WTC11 (cell line): Measurements from ENCODE around the gene ZNF256. TPM values are rescaled to one million over a fixed set of nuclear protein-coding genes. Genes with fewer than 3 reads are reported as not detected.

Experiments
- ATAC-seq: fragments of 200-7000 bp; cut with Tn5 transposase; 2 replicates; pipeline ENCODE4 v1.10.0; 2021; ENCODE audit warnings: mild to moderate bottlenecking, moderate library complexity
- CTCF ChIA-PET: fragments of 300-600 bp; sonication (Branson Sonifier 250); formaldehyde crosslinking; loops from one replicate; lab custom pipeline; 2021; ENCODE audit warnings: antibody characterized with exemption; lab: Charles Lee
- POLR2A ChIA-PET: fragments of 350-600 bp; sonication (Branson Sonifier 250); formaldehyde crosslinking; loops from one replicate; lab custom pipeline; 2021; ENCODE audit warnings: antibody characterized with exemption; lab: Charles Lee
- DNase-seq: peaks from one replicate; pipeline ENCODE4 v3.0.0; 2021; ENCODE audit warnings: low spot score
- H3K27ac Mint-ChIP-seq: 2 replicates; pipeline ENCODE4 v1.8.0; 2021; ENCODE audit warnings: mixed read lengths
- H3K27me3 Mint-ChIP-seq: 2 replicates; pipeline ENCODE4 v1.8.0; 2021; ENCODE audit warnings: low read depth, mild to moderate bottlenecking, moderate library complexity, mixed read lengths
- H3K36me3 Mint-ChIP-seq: 2 replicates; pipeline ENCODE4 v1.8.0; 2021; ENCODE audit warnings: mixed read lengths
- H3K4me1 Mint-ChIP-seq: 2 replicates; pipeline ENCODE4 v1.8.0; 2022; ENCODE audit warnings: mixed read lengths
- H3K4me3 Mint-ChIP-seq: 2 replicates; pipeline ENCODE4 v1.8.0; 2021; ENCODE audit warnings: mild to moderate bottlenecking, moderate library complexity, mixed read lengths
- H3K9me3 Mint-ChIP-seq: 2 replicates; pipeline ENCODE4 v1.8.0; 2021; ENCODE audit warnings: mixed read lengths
- AFF4 ChIP-seq: sonication (generic); formaldehyde crosslinking; IDR thresholded peaks from 2 replicates; pipeline ENCODE4 v1.8.1; 2023; ENCODE audit warnings: mild to moderate bottlenecking, missing genetic modification reagents, borderline replicate concordance
- CBFB ChIP-seq: sonication (generic); formaldehyde crosslinking; IDR thresholded peaks from 2 replicates; pipeline ENCODE4 v1.8.1; 2022; ENCODE audit warnings: mild to moderate bottlenecking, low read depth, missing genetic modification reagents
- CDX4 ChIP-seq: fragments of 250-450 bp; sonication (Bioruptor Pico); IDR thresholded peaks from 2 replicates; pipeline ENCODE4 v1.9.0; 2021; ENCODE audit warnings: moderate library complexity, mild to moderate bottlenecking, inconsistent platforms, borderline replicate concordance
- EMX1 ChIP-seq: fragments of 250-450 bp; sonication (Bioruptor Pico); IDR thresholded peaks from 2 replicates; pipeline ENCODE4 v1.8.0; 2021; ENCODE audit warnings: mild to moderate bottlenecking
- ERG ChIP-seq: fragments of 250-450 bp; sonication (Bioruptor Pico); IDR thresholded peaks from 2 replicates; pipeline ENCODE4 v1.8.0; 2021; ENCODE audit warnings: mild to moderate bottlenecking
- FOXP4 ChIP-seq: sonication (generic); formaldehyde crosslinking; IDR thresholded peaks from 2 replicates; pipeline ENCODE4 v1.8.0; 2022; ENCODE audit warnings: mild to moderate bottlenecking, missing genetic modification reagents
- IRF2 ChIP-seq: sonication (generic); formaldehyde crosslinking; IDR thresholded peaks from 2 replicates; pipeline ENCODE4 v1.8.0; 2022; ENCODE audit warnings: low read depth, missing genetic modification reagents, borderline replicate concordance
- MAX ChIP-seq: sonication (generic); formaldehyde crosslinking; IDR thresholded peaks from 2 replicates; pipeline ENCODE4 v1.8.0; 2022; ENCODE audit warnings: mild to moderate bottlenecking, missing genetic modification reagents
- MXD4 ChIP-seq: fragments of 250-450 bp; sonication (Bioruptor Pico); IDR thresholded peaks from 2 replicates; pipeline ENCODE4 v1.8.0; 2021; ENCODE audit warnings: mild to moderate bottlenecking, moderate library complexity, borderline replicate concordance
- MYBL2 ChIP-seq: sonication (generic); formaldehyde crosslinking; IDR thresholded peaks from 2 replicates; pipeline ENCODE4 v1.8.1; 2023; ENCODE audit warnings: mild to moderate bottlenecking, moderate library complexity, missing genetic modification reagents
- NFE2L1 ChIP-seq: sonication (generic); formaldehyde crosslinking; IDR thresholded peaks from 2 replicates; pipeline ENCODE4 v1.8.1; 2023; ENCODE audit warnings: missing genetic modification reagents
- NR3C1 ChIP-seq: sonication (generic); formaldehyde crosslinking; conservative IDR thresholded peaks from 2 replicates; pipeline ENCODE4 v1.8.1; 2023; ENCODE audit warnings: low read depth, mild to moderate bottlenecking, missing genetic modification reagents
- SMAD3 ChIP-seq: sonication (generic); formaldehyde crosslinking; IDR thresholded peaks from 2 replicates; pipeline ENCODE4 v1.8.0; 2022; ENCODE audit warnings: missing genetic modification reagents, mild to moderate bottlenecking, borderline replicate concordance
- TP53 ChIP-seq: sonication (generic); formaldehyde crosslinking; IDR thresholded peaks from 2 replicates; pipeline ENCODE4 v1.8.1; 2023; ENCODE audit warnings: mild to moderate bottlenecking, missing genetic modification reagents
- USF2 ChIP-seq: sonication (generic); formaldehyde crosslinking; IDR thresholded peaks from 2 replicates; pipeline ENCODE4 v1.8.1; 2023; ENCODE audit warnings: mild to moderate bottlenecking, missing genetic modification reagents, moderate library complexity
- ZNF219 ChIP-seq: sonication (generic); formaldehyde crosslinking; IDR thresholded peaks from 2 replicates; pipeline ENCODE4 v1.8.0; 2023; ENCODE audit warnings: missing genetic modification reagents, mild to moderate bottlenecking, borderline replicate concordance
- ZNF396 ChIP-seq: fragments of 250-450 bp; sonication (Bioruptor Pico); IDR thresholded peaks from 2 replicates; pipeline ENCODE4 v1.8.0; 2021; ENCODE audit warnings: mild to moderate bottlenecking, moderate library complexity, borderline replicate concordance
- total RNA-seq: library from RNA; stranded (reverse); gene quantifications from 3 replicates; pipeline ENCODE4 v1.2.3, GENCODE V29; 2021

The ZNF256 gene
- total RNA-seq, 1 experiment from 2014 or later = 17.9 TPM

GRCh38 chr19:57941593-57941992 lies 5.9 kb downstream of the ZNF256 start (continued):
- TF ChIP-seq TP53 (CRISPR knock-in tag) = no peak
- TF ChIP-seq NFE2L1 (CRISPR knock-in tag) = no peak
- TF ChIP-seq AFF4 = no peak
- no peak for TF ChIP-seq MAX (CRISPR knock-in tag)
- TF ChIP-seq CBFB (CRISPR knock-in tag) = no peak

- Mint-ChIP-seq H3K36me3 (peaks cover 46% of the 10 kb centered on the region), H3K4me3 (peak overlapping the region; percentile 100), H3K27ac (peak overlapping the region; percentile 74; the same call in 1 of the 2 replicates), H3K9me3 (no peaks in the 10 kb centered on the region), H3K4me1 (peaks cover 14% of the 10 kb centered on the region), H3K27me3 (no peaks in the 10 kb centered on the region)
- no peak for DNase-seq
- ChIA-PET CTCF (interaction anchor here (0.6 to 1.2 kb wide), 8 partner anchors 12 to 220 kb away, joined by 3 to 4 read pairs (median 3); partner anchors contain the start of gene ZNF417), POLR2A (interaction anchor here (0.5 to 1.8 kb wide), 10 partner anchors 19 to 322 kb away, joined by 3 to 13 read pairs (median 3); partner anchors contain the start of genes ZNF134, ZNF135, ZNF417 and ZNF586)
- ATAC-seq = no peak
- no peak for TF ChIP-seq ZNF219 (CRISPR knock-in tag)
- no peak for TF ChIP-seq FOXP4 (CRISPR knock-in tag)
- no peak for TF ChIP-seq IRF2 (CRISPR knock-in tag)
- no peak for TF ChIP-seq USF2 (CRISPR knock-in tag)
- no peak for TF ChIP-seq SMAD3 (CRISPR knock-in tag)
- TF ChIP-seq CDX4 (CRISPR knock-in tag) = no peak
- no peak for TF ChIP-seq CBFB (CRISPR knock-in tag)
- TF ChIP-seq ZNF396 (CRISPR knock-in tag) = no peak
- no peak for TF ChIP-seq MXD4 (CRISPR knock-in tag)
- no peak for TF ChIP-seq EMX1 (CRISPR knock-in tag)
- TF ChIP-seq ERG (CRISPR knock-in tag) = no peak
- TF ChIP-seq MYBL2 (CRISPR knock-in tag) = no peak
- TF ChIP-seq NR3C1 (CRISPR knock-in tag) = no peak
- TF ChIP-seq AFF4 = no peak
These were observed 11.8 kb downstream of the ZNF256 start for GRCh38 chr19:57935731-57936130.
